Calu3 (cell line): ENCODE results near the gene LCNL1. TPM values are rescaled to one million over a fixed set of nuclear protein-coding genes. Genes with fewer than 3 reads are reported as not detected.

Experiments used
- BruUV-seq: library from RNA; stranded (reverse); fragments of 400-500 nt; replicated peaks from 2 replicates; lab custom pipeline; 2021; lab: Mats Ljungman, UMichigan
- CTCF ChIA-PET: fragments of 300-600 bp; sonication (Branson Sonifier 250); formaldehyde crosslinking; loops from one replicate; lab custom pipeline; 2022; ENCODE audit warnings: antibody characterized with exemption; lab: Charles Lee
- DNase-seq: peaks from one replicate; pipeline ENCODE4 v3.0.0; 2022
- H3K27ac Mint-ChIP-seq: one replicate; pipeline ENCODE4 v1.8.0; 2022; ENCODE audit warnings: mixed read lengths; ENCODE audit not compliant: unreplicated experiment
- H3K27me3 Mint-ChIP-seq: one replicate; pipeline ENCODE4 v1.8.0; 2022; ENCODE audit warnings: mixed read lengths; ENCODE audit not compliant: unreplicated experiment
- H3K36me3 Mint-ChIP-seq: one replicate; pipeline ENCODE4 v1.8.0; 2022; ENCODE audit warnings: mild to moderate bottlenecking, moderate library complexity, mixed read lengths; ENCODE audit not compliant: insufficient read depth, unreplicated experiment
- H3K4me1 Mint-ChIP-seq: one replicate; pipeline ENCODE4 v1.8.0; 2022; ENCODE audit warnings: mild to moderate bottlenecking, low read depth, mixed read lengths; ENCODE audit not compliant: unreplicated experiment
- H3K4me3 Mint-ChIP-seq: one replicate; pipeline ENCODE4 v1.8.0; 2022; ENCODE audit warnings: mild to moderate bottlenecking, low read depth, moderate library complexity, mixed read lengths; ENCODE audit not compliant: unreplicated experiment
- H3K9me3 Mint-ChIP-seq: one replicate; pipeline ENCODE4 v1.8.0; 2022; ENCODE audit warnings: low read depth, mixed read lengths; ENCODE audit not compliant: unreplicated experiment
- CTCF ChIP-seq: fragments of 200-600 bp; IDR thresholded peaks from one replicate; pipeline ENCODE4 v1.8.0; 2022; ENCODE audit warnings: antibody characterized with exemption; ENCODE audit not compliant: unreplicated experiment
- intact Hi-C: fragments of 100-400 bp; cut with micrococcal nuclease; formaldehyde crosslinking; loops from one replicate; pipeline ENCODE4 v1.10.0; 2022; ENCODE audit not compliant: unreplicated experiment
- total RNA-seq: library from RNA; stranded (reverse); gene quantifications from 2 replicates; pipeline ENCODE4 v1.2.3, GENCODE V29; 2022

The LCNL1 gene
- total RNA-seq, 1 experiment from 2014 or later, result not detected

DNA sequence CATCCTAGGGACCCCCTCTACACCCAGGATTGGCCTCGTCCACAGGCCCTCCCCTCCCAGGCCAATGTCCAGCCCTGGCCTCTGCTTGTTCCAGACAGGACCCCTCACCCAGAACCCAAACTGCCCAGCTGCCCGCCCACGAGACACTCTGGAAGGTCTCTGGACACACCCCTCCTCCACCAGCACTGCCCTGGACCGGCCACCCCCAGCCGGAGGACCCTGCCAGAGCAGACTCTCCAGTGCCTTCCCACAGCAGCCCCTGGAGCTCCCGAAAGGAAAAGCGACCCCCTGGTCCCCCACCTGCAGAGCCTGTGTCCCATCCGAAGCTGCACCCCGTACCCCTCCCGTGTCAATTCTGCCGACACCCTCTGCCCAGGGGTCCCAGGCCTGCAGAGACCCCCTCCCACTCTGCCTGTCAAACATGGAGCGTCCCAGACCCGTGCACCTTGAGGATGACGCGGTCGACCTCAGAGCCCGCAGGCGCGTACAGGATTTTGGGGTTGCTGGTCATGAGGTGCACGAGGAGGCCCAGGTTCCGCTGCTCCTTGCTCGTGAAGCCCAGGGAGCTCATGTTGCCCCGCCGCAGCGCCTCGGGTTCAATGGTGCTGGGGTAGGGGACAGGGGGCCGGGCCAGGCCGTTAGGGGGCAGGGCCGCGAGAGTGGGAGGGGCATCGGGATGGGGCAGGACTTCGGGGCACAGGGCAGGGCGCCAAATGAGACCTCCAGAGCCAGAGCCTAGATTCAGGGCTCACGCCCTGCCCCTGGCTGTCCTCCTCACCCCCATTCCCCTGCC is 37.3 kb downstream of the LCNL1 start:
- Mint-ChIP-seq H3K9me3 (no peaks in the 10 kb centered on the region), H3K4me3 (no peak overlapping the region), H3K27me3 (no peaks in the 10 kb centered on the region), H3K4me1 (no peaks in the 10 kb centered on the region), H3K27ac (no peak overlapping the region), H3K36me3 (peaks cover 19% of the 10 kb centered on the region)
- DNase-seq, result no peak
- CTCF ChIA-PET, result no interaction called here
- TF ChIP-seq CTCF, result no peak
- BruUV-seq, result no TSS peak
- intact Hi-C loops, result no loop called here

DNA sequence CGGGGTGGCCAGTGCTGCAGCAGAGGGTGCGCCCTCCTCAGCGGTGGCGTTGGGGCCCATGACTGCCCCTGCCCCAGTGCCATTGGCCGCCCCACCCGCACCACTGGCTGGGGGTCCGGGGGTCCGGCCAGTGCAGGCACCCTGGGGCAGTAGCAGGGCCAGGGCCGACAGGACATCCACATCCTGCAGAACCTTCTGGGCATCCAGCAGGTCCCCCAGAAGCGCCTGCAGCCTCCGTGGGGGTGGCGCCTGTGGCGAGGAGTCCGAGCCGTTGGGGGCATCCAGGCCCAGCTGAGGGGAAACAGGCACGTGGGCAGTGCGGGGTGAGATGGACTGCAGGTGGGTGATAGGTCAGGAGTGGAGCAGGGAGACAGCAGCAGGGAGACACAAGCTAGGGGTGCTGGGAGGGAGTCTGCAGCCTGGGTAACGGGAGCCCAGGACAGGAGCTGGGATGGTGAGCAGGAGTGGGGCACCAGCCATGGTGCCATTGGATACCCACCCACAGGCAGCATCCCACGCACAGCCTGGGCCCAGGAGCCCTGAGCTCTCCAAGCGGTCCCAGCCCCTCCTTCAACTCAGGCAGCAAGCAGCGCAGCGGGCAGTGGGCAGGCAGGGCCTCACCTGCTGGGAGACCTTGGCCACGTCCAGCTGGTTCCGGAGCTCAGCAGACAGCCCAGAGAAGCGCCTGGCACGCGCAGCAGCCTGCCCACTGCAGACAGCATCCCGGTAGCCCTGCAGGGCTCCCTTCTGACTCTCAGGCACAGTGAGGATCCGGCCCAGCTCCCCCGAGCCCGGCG is 38.2 kb downstream of the LCNL1 start:
- Mint-ChIP-seq H3K4me3 (no peak overlapping the region), H3K9me3 (no peaks in the 10 kb centered on the region), H3K4me1 (no peaks in the 10 kb centered on the region), H3K27ac (no peak overlapping the region), H3K27me3 (no peaks in the 10 kb centered on the region), H3K36me3 (peaks cover 17% of the 10 kb centered on the region)
- no TSS peak for BruUV-seq
- TF ChIP-seq CTCF, result no peak
- DNase-seq, result no peak
- CTCF ChIA-PET, result interaction anchor here (0.6 kb wide), 1 partner anchor 53 kb away, joined by 8 read pairs; no protein-coding TSS in a partner anchor
- intact Hi-C loops, result no loop called here

DNA sequence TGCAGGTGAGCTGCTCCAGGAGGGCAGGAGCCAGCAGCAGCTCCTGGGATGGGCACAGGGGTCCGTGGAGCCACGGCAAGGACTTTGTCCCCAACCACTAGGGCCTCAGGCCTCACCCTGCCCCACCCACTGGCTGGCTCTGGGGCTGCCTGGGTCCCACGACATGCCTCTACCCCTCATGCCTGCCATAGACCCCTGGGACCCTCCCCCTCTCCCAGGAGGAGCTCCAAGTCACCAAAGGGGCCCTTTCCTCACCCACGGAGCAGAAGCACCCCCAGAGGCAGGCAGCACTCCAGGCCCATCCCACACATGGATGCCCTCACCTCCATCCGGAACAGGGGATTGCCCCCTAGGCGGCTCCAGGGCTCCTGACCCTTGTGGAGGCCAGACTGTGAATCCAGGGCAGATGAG is 38.8 kb downstream of the LCNL1 start:
- Mint-ChIP-seq H3K4me3 (no peak overlapping the region), H3K27me3 (no peaks in the 10 kb centered on the region), H3K4me1 (no peaks in the 10 kb centered on the region), H3K9me3 (no peaks in the 10 kb centered on the region), H3K27ac (peak overlapping the region; percentile 58), H3K36me3 (peaks cover 17% of the 10 kb centered on the region)
- DNase-seq, result no peak
- CTCF ChIA-PET, result interaction anchor here (0.6 kb wide), 1 partner anchor 54 kb away, joined by 8 read pairs; no protein-coding TSS in a partner anchor
- intact Hi-C loops, result no loop called here
- no peak for TF ChIP-seq CTCF
- BruUV-seq, result no TSS peak

GRCh38 chr9:137021979-137022661 is 39.3 kb downstream of the LCNL1 start:
- CTCF ChIA-PET, result interaction anchor here (0.6 kb wide), 1 partner anchor 54 kb away, joined by 8 read pairs; no protein-coding TSS in a partner anchor
- peak; percentile 71 for DNase-seq
- no TSS peak for BruUV-seq
- no peaks in the 10 kb centered on the region for H3K9me3 Mint-ChIP-seq
- intact Hi-C loops, result no loop called here
- no peaks in the 10 kb centered on the region for H3K27me3 Mint-ChIP-seq
- H3K4me1 Mint-ChIP-seq, result no peaks in the 10 kb centered on the region
- H3K4me3 Mint-ChIP-seq, result no peak overlapping the region
- peak overlapping the region; percentile 58 for H3K27ac Mint-ChIP-seq
- peaks cover 17% of the 10 kb centered on the region for H3K36me3 Mint-ChIP-seq
- TF ChIP-seq CTCF, result no peak
